H1 (cell line): ENCODE results near the gene TRPV2.

ENCODE experiments used
- CEBPB ChIP-seq: IDR thresholded peaks from 2 replicates; pipeline ENCODE4 v1.6.1; 2012; ENCODE audit warnings: low read depth, low read length
- CTCF ChIP-seq, 3 experiments: IDR thresholded peaks; 1 replicate in 2 of 3; 2 replicates in 1 of 3; pipeline versions ENCODE4 v1.5.1 to v1.6.1; 2011; ENCODE audit warnings: low read length in 3 of 3, mild to moderate bottlenecking in 3 of 3, inconsistent platforms in 2 of 3, low read depth in 1 of 3, moderate library complexity in 1 of 3; ENCODE audit not compliant: insufficient read depth in 1 of 3; ENCODE audit errors: control extremely low read depth in 1 of 3
- EZH2 ChIP-seq: fragments of 200-600 bp; sonication (generic); IDR thresholded peaks from 2 replicates; pipeline ENCODE4 v1.7.1; 2012; ENCODE audit warnings: low read depth, mild to moderate bottlenecking, moderate library complexity, low read length, inconsistent platforms; ENCODE audit not compliant: severe bottlenecking
- NRF1 ChIP-seq: IDR thresholded peaks from 2 replicates; pipeline ENCODE4 v1.6.1; 2011; ENCODE audit warnings: mild to moderate bottlenecking, low read depth, low read length, improper control_type of control experiment
- RNF2 ChIP-seq: fragments of 200-900, 300-1000 bp; sonication (generic); IDR thresholded peaks from 2 replicates; pipeline ENCODE4 v1.7.1; 2016; ENCODE audit warnings: borderline replicate concordance, low read depth, mild to moderate bottlenecking, antibody characterized with exemption, low read length; ENCODE audit not compliant: poor library complexity, severe bottlenecking; ENCODE audit errors: missing control alignments
- SIRT6 ChIP-seq: IDR thresholded peaks from one replicate; pipeline ENCODE4 v1.7.1; 2012; ENCODE audit warnings: low read length, inconsistent platforms
- SP1 ChIP-seq: IDR thresholded peaks from 2 replicates; pipeline ENCODE4 v1.6.1; 2011; ENCODE audit warnings: low read depth, low read length
- TEAD4 ChIP-seq: IDR thresholded peaks from 2 replicates; pipeline ENCODE4 v1.6.1; 2012; ENCODE audit warnings: low read depth, low read length, inconsistent platforms, mixed read lengths
- USF2 ChIP-seq: IDR thresholded peaks from 2 replicates; pipeline ENCODE4 v1.6.1; 2011; ENCODE audit warnings: low read length, improper control_type of control experiment

GRCh38 chr17:16398270-16399267, 16.8 kb upstream of the TRPV2 start:
- TF ChIP-seq SP1 (no peak), RNF2 (no peak), SIRT6 (no peak), EZH2 (no peak), CEBPB (no peak), NRF1 (no peak), TEAD4 (no peak), USF2 (no peak), CTCF (IDR thresholded peaks at IDR 0.05; ENCODE audit: control extremely low read depth in 1 of 3, insufficient read depth in 1 of 3, low read depth in 1 of 3, low read length in 3 of 3) (no peak)
